KMS-11 (cell line): ENCODE data around the gene UBA5.
A peak's percentile ranks its signal among the peaks of the same experiment; 100 is the strongest.

Experiments used
- H2AFZ ChIP-seq: fragments of 200-600 bp; sonication (generic); 2 replicates; pipeline ENCODE4 v1.6.1; 2016; ENCODE audit warnings: antibody characterized with exemption, mixed run types, low read depth
- H3K27ac ChIP-seq: fragments of 200-600 bp; sonication (generic); 2 replicates; pipeline ENCODE4 v1.6.1; 2016; ENCODE audit warnings: mild to moderate bottlenecking, mixed run types
- H3K27me3 ChIP-seq: fragments of 200-600 bp; sonication (generic); 2 replicates; pipeline ENCODE4 v1.6.1; 2017; ENCODE audit warnings: mild to moderate bottlenecking, low read depth, mixed run types, moderate library complexity; ENCODE audit not compliant: insufficient read depth
- H3K36me3 ChIP-seq: fragments of 200-600 bp; sonication (generic); 2 replicates; pipeline ENCODE4 v1.6.1; 2017; ENCODE audit warnings: mild to moderate bottlenecking, mixed run types; ENCODE audit not compliant: insufficient read depth
- H3K4me1 ChIP-seq: fragments of 200-600 bp; sonication (generic); 2 replicates; pipeline ENCODE4 v1.6.1; 2016; ENCODE audit warnings: mild to moderate bottlenecking, low read depth, mixed run types; ENCODE audit not compliant: poor library complexity, severe bottlenecking
- H3K4me2 ChIP-seq: fragments of 200-600 bp; sonication (generic); 2 replicates; pipeline ENCODE4 v1.7.0; 2016; ENCODE audit warnings: mild to moderate bottlenecking, mixed run types
- H3K4me3 ChIP-seq: fragments of 200-600 bp; sonication (generic); IDR thresholded peaks from 2 replicates; pipeline ENCODE4 v1.6.1; 2017; ENCODE audit warnings: low read depth, low read length, mixed read lengths; ENCODE audit not compliant: insufficient read depth
- H3K79me2 ChIP-seq: fragments of 200-600 bp; sonication (generic); 2 replicates; pipeline ENCODE4 v1.6.1; 2016; ENCODE audit warnings: low read depth, mixed run types; ENCODE audit not compliant: insufficient read depth
- H3K9ac ChIP-seq: fragments of 200-600 bp; sonication (generic); 2 replicates; pipeline ENCODE4 v1.6.1; 2016; ENCODE audit warnings: mild to moderate bottlenecking, mixed run types
- H4K20me1 ChIP-seq: fragments of 200-600 bp; sonication (generic); 2 replicates; pipeline ENCODE4 v1.6.1; 2016; ENCODE audit warnings: mild to moderate bottlenecking, mixed run types; ENCODE audit not compliant: insufficient read depth
- TF ChIP-seq, protein P1 (sequence below): fragments of 200-600 bp; sonication (generic); conservative IDR thresholded peaks from 2 replicates; pipeline ENCODE4 v1.6.1; 2017; ENCODE audit warnings: low read depth, mild to moderate bottlenecking, antibody characterized with exemption, low read length, moderate library complexity, mixed read lengths

The UBA5 gene

DNA sequence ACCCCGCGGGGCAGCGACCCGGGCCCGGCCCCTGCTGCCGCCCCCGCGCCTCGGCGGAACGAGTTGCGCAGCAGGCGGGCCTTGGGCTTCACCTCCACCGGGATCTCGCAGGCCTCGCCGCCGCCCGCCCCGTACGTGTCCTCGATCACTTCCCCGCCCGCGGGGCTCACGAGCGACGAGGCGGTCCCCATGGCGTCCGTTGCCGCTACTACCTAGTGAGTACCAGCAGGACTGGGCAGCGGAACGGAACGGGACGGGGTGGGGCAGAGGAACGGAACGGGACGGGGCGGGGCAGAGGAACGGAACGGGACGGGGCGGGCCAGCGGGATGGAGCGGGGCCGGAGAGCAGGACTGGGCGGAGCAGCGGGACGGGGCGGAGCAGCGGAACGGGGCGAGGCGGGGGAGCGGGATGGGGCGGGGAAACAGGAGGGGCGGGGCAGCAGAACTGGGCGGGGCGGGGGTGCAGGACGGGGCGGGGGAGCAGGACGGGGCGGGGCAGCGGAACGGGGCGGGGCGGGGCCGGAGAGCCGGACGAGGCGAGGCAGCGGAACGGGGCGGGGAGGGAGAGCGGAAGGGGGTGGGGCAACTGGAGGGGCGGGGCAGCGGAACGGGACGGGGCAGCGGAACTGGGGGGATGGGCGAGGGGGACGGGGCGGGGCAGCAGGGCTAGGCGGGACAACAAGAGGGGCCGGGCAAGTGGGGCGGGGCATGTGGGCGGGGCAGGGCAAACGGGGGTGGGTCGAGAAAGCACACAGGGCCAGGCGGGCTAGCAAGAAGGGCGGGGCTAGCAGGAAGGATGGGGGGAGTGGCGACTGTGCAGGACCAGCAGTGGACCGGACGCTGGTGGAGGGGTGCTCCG lies 62.3 kb downstream of the UBA5 start, which contains the start of gene NPHP3:
TSS of gene NPHP3 (minus strand) at position 245 of the 859 bp plus-strand sequence. CDS start at position 191, 54 bp downstream.
- Histone ChIP-seq H3K36me3 (no peaks in the 10 kb centered on the region), H3K79me2 (no peaks in the 10 kb centered on the region), H3K4me2 (peak within 1 kb of the TSS; percentile 82), H3K4me3 (no peak within 1 kb of the TSS), H3K27me3 (no peaks in the 10 kb centered on the region), H4K20me1 (no peaks in the 10 kb centered on the region), H3K27ac (peak within 1 kb of the TSS; percentile 38; the same call in 1 of the 2 replicates), H3K4me1 (peaks cover 15% of the 10 kb centered on the region), H3K9ac (peak within 1 kb of the TSS; percentile 66), H2AFZ (peak within 1 kb of the TSS; percentile 82)
- TF ChIP-seq, protein P1, sequence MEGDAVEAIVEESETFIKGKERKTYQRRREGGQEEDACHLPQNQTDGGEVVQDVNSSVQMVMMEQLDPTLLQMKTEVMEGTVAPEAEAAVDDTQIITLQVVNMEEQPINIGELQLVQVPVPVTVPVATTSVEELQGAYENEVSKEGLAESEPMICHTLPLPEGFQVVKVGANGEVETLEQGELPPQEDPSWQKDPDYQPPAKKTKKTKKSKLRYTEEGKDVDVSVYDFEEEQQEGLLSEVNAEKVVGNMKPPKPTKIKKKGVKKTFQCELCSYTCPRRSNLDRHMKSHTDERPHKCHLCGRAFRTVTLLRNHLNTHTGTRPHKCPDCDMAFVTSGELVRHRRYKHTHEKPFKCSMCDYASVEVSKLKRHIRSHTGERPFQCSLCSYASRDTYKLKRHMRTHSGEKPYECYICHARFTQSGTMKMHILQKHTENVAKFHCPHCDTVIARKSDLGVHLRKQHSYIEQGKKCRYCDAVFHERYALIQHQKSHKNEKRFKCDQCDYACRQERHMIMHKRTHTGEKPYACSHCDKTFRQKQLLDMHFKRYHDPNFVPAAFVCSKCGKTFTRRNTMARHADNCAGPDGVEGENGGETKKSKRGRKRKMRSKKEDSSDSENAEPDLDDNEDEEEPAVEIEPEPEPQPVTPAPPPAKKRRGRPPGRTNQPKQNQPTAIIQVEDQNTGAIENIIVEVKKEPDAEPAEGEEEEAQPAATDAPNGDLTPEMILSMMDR = no peak

DNA sequence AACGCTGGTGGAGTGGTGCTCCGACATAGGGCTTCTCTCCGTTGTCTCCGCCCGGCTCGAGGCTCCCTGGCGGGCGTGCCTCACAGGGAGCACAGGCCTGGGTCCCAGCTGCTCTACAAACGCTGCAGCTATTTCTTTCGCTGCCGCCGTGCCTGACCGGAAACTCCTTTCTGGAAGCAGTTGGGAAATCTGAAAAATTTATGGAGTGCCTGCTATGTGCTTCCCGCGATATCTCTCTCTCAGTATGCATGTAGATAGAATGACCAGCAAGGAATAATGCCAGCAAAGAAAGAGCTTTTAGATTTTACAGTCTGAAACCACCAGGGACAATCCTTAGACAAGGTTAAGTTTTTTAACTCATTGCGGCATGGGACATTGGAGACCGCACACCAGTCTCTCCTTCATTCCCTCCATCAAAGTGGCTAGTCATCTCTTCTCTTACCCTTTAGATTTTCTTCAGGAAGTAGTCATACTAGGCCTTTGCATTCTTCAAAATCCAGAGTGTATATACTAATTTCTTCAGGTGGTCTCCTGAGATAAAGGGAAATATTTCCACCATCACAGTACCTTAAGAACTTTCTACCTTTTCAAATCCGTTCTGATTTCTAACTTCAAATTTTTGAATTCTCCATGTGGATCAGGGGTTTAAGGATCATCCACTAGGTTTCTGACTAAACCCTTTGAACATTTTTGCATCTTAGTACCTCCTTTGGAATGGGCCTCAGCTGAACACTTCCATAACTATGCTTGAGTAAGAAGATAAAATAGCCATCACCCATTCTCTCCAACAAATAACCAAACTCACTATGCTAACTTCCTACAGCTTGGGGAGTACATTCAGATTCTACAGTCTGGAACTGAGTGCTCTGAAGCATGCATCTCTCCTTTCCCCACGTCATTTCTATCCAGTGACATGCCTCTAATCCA lies 63.2 kb downstream of the UBA5 start:
- Histone ChIP-seq H2AFZ (peak overlapping the region; percentile 82), H3K4me3 (no peak overlapping the region), H3K36me3 (no peaks in the 10 kb centered on the region), H3K79me2 (no peaks in the 10 kb centered on the region), H3K4me1 (peaks cover 15% of the 10 kb centered on the region), H3K27ac (no peak overlapping the region), H4K20me1 (no peaks in the 10 kb centered on the region), H3K27me3 (no peaks in the 10 kb centered on the region), H3K4me2 (peak overlapping the region; percentile 81), H3K9ac (no peak overlapping the region)
- TF ChIP-seq, protein P1 = no peak

DNA sequence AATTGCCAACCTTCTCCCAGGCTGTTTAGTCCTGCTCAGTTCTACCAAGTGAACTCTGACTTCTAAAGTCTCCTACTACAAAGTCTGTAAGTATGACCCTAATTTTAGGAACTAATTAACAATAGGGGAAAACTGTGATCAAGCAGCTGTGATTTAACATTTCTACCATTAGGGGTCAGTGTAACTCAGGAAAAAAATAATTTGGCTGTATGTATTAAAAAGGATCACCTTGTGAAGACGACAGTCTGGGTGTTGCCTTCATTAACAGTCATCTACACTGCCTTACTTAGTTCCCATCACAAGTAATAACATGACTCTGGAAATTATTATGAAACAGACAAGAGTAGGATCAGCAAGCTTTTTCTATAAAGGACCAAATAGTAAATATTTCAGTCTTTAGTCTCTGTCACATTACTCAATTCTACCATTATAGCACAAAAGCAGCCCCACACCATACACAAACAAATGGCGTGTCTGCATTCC lies 66.3 kb downstream of the UBA5 start:
- Histone ChIP-seq H3K4me3 (no peak overlapping the region), H3K9ac (no peak overlapping the region), H3K27me3 (no peaks in the 10 kb centered on the region), H2AFZ (peak overlapping the region; percentile 9; the same call in 1 of the 2 replicates), H3K4me2 (no peak overlapping the region), H3K79me2 (no peaks in the 10 kb centered on the region), H3K36me3 (no peaks in the 10 kb centered on the region), H4K20me1 (no peaks in the 10 kb centered on the region), H3K4me1 (peaks cover 9% of the 10 kb centered on the region), H3K27ac (no peak overlapping the region)
- TF ChIP-seq, protein P1 = peak; percentile 87
